Activated T-cell treated with anti-CD3 and anti-CD28 coated beads for 4 hours (primary cell): Measurements from ENCODE around the gene CCDC148.
A peak's percentile ranks its signal among the peaks of the same experiment; 100 is the strongest.

Experiments
- DNase-seq: peaks from one replicate; pipeline ENCODE4 v3.0.0-alpha.2; 2020

CCDC148 gene

DNA sequence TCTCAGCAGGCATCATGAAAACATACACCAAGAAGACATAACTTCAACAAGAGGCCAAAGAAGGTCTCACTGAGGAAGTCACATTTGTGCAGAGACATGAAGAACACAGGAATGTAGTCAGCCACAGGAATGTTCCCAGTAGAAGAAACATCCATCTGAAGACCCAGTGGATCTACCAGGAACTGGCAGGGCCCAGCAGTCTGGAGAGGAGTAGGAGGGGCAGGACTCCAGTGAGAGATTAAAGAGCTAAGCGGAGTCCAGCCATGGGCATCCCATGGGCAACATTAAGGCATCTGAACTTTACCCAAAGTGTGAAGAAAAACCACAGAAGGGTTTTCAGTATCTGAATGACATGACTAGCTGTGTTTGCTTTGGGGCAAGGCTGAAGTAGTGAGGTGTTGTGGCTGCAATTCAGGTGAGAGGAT is 251.8 kb downstream of the CCDC148 start:
- no peak for DNase-seq

DNA sequence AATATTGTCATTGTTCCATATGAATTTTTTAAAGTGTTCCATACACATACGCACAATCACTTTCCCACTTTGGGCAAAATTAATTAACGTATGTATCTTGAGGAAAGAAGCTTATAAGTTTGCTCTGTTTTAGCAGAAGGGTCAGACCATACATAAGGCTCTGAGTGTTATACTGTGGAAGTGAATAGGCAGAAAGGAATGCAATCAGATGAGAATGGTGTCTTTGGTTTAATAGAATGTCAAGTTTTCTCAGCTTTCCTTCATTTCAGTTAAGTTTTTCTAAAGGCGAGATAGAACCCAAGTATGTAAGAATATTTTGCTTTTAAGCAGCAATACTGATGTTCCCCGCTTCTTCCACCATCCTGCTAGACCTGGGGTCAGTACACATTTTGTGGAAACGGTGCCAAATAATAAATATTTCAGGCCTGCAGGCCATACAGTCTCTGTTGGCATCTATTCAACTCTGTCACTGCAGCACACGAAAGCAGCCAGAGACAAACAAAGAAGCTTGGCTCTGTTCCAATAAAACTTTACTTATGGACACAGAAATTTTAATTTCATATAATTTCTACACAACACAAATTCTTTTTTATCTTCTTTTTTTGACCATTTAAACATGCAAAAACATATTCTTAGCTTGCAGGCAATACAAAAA is 254.3 kb downstream of the CCDC148 start:
- no peak for DNase-seq

DNA sequence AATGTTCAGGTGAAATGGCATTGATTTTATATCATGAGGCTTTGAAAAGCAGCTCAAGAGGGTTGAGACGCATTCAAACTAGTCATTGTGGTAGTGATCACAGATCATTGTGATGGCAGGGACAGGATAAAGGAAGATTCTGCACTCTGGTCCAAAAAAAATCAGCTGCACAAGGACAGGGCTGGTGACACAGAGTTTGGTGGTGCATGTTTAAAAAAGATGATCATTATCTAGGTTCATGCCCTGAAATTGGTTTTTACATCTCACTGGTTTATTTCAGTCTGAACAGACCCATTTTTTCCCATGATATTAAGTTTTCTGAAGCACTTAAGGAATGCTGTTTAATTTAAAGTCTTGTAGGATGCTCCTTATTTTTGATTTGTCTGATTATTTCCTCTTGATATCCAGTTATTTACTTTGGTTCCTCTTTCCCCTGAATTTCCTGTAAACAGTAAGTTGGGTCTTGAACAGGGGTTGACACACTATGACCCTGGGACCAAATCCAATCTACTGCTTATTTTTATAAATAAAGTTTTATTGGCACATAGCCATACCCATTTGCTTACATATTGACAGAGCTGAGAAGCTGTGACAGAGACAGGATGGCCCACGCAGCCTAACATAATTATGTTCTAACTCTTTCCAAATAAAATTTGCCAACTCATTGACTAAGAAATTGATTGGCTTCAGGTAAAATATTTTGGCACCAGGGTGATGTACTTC is 256.5 kb downstream of the CCDC148 start:
- no peak for DNase-seq

DNA sequence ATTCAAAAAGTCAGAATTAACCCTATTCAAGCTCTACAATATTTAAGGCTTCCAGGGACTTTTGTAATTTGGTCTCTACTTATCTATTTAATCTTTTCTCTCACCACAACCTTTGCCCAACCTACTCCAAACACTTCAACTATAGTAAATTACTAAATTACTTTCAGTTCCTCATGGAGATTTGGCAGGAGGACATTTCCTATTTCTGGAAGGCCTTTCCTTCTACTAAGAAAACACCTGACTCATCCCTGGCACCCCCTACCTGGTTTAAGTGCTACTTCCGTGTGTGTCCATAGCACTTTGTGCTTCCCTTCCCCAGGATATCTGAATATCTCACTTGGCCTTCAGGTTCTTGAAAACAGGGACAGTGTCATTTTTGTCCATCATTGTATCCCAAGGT is 258.6 kb downstream of the CCDC148 start:
- no peak for DNase-seq

DNA sequence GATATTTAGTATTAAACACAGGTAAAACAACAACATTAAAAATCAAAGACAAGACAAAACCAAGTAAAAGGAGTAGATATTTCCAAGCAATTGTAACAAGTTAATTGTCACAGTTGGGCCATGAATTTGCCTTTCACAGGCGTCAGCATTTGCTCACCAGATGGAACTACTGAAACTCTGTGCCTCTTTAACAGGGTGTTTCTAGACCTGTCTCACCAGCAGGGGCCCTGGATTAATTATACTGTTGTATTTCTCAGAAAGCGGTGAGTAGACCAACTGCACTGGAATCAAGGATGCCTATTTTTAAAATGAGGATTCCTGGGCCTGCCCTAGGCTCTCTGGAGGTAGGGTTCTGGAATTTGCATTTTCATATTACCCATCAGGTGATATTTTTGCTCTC is 262.3 kb downstream of the CCDC148 start:
- no peak for DNase-seq

DNA sequence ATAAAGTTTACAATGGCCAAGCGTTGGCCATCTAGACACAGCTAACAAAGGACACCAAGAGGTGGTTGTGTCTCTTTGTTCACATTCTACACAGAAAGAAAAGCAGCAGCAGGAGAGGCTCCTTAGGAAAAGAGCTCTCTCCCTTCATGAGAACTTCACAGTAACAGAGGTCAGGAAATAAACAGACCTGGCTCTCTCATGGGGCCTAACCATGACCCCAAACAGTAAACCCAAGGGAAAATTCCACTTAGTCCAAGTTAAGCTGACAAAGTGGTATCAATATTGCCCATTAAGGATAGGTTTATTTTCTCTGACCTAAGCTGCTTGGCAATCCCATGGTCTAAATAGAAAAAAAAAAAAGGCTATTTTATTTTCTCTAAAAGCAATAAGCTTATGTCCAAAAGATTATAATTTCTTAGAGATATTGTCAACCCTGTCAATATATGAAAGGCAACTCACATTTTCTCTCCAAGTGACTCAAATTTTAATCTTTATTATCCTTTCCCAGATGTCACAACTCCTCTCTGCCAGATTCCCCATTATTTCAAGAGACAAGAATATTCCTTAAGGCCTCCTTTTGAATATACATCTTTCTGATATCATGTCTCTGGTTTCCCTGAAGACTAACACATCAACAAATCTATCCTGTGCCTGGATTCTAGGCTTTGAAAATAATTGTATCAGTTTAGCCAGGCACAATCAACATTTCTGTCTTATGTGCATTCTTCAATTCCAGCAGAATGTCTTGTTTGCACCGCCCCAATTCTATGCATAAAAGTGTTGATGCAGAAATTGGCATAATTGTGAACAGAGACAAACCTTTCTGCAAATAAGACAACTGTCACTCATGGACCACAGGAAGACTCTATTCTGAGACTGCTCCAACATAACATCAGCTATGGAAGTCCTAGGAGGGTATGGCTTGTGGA is 263.8 kb downstream of the CCDC148 start:
- no peak for DNase-seq

DNA sequence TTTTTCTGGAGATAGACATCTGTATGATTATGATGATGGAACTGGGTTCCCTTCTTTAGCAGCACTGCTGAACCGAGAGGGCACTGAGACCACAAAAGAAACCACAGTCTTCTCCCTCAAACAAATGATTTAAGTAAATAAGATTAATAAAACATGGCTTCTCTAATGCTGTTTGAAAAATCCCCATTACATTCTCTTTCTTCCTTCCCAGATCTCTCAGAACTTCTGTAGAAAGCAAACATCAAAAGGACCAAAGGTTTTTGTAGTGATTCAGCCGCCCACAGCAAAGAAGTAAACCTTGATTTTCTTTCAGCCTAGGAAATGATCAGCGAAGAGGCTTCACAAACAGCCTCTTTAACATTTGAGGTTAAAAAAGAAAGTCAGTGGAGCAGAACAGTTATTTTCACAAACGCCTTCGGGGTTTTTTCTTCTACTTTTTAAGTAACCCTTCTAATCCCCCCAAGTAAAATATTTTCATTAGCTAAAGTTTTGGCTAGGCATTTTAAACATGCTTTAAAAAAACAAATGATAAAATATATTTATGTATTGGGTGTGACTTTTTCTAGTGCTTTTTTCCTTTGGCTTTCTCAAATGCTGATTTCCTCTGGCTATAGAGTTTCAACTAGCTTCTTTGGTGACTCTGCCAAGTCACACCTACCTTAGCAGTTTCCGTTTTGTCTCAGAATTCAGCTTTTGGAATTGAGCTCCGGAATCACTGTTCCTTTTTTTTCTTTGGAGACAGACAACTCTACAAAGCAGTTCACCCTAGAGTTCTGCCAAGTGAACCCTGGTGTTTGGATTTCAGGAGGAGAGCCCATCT is 265.3 kb downstream of the CCDC148 start:
- peak; percentile 16 for DNase-seq

DNA sequence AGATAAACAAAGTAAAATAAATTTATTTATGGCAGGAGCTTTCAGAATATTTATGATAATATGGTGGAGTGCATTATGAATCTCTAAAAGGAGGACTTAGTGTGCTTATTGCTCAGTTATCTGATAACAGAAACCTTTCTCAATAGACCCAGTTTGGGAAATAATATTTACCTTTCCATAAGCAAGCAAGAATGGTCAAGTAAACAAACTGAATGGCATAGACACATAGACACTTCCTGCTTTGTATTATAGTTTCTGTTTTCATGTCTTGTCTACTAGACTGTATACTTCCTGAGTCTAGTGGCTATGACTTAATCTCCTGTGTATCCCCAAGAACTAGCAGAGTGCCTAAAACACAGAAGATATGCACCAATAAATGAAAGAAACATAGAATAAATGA is 267.0 kb downstream of the CCDC148 start:
- DNase-seq: no peak

DNA sequence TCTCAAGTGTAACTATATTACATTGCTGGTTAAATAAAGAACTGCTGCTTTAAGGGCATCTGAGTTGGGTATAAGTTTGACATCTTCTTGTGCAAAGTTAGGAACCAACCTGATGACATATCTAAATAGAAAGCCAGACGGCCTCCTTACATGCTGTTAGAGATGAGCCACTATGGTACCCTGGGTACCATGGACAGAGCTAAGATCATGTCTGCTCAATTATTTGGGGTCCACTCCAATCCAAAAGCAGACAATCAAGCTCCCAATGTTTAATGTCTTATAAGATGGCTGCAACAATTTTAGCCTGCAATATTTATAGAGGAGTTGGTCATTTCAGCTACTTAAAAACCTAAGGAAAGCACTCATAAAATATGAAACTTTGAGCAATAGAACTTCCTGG is 268.6 kb downstream of the CCDC148 start:
- DNase-seq: no peak

DNA sequence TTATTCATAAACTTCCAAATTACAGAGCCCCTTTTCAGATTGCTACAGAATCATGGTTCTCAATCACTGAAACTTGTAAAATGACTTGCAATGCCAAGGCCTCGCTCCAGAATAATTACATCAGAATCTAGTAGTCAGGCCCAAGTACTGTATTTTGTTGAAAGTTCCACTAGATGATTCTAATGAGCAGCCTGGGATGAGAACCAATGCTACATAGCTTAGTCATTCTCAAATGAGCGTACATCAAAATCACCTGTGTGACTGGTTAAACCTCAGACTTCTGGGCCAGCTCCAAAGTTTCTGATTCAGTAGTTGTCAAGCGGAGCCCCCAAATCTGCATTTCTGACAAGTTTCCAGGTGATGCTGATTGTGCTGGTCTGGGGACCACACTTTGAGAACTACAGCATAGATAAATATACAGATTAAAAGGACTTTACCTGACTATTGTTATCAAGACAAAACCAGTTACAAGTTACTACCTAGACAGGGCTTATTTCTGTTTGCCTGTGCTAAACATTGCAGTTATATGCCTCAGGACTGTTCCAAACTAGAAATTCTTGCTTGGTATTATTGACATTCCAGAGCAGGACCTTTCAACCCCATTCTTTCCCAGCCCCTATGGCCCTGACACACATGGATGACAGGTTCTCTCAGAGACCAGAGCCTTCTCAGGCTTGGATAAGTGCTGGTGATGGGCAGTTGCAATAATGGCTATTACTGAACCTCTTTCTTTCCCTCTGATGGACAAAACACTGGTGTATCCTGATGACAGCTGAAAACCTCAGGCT is 271.8 kb downstream of the CCDC148 start:
- DNase-seq: no peak

DNA sequence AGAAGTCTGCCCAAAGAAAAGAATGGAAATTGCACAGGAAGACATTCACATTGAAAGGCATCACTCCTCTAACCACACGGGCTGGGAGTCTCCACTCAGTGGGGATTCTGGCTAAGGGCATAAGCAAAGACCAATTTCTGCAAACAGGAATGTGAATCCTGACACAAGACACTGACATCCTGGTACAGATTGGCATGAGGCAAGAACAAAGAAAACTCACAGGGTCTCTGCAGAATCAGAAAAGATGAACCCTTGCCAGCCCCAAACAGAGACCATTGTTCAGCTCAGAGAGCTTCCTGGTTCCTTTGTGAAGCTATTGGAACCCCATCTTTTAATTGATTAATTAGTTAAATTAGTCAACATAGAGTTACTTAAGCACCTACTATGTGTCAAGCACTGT is 272.6 kb downstream of the CCDC148 start:
- DNase-seq: no peak

DNA sequence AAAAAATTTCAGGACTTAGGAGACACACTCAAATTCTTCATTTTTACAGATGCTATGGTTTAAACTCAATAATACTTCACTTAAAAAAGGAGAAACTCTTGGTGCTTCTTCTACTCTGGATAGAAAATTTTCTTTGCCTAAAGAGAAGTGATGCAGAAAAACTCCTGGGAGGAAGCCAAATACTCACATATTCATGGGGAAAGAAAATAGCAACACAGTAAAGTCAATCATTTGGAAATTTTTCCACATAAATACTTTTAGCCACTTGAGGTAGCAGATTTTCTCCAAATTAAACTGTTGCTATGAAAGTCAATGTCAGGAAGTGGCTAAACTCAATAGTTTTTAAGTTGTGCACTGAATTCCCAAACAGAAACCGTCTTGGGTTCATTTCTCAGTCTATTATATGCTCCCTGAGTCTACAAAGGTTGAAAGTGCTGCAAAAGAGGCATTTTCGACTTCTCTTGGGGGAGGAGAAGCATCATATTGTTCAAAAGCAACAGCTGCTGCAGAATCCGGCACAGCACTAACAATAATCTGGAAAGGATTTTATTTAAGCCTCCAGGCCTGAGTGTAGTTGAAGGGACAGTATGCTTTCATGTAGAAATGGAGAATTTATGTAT is 273.8 kb downstream of the CCDC148 start:
- no peak for DNase-seq

DNA sequence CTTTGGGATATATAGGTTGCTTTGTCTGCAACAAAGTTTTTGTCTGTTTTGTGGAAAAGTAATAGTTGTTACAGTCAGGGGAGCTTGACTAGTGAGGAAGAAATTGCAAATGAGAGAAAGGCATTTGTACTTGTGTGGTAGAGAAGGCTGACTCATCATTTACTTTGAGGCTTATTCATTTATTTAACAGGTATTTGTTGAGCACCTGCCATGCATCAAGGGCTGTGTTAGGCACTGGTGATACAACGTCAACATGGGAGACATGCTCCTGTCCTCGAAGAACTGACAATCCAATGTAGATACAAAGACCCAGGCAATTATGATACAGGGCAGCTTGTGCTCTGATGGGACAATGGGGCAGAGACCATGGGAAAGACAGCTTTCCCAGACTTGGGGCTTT is 275.4 kb downstream of the CCDC148 start:
- no peak for DNase-seq

DNA sequence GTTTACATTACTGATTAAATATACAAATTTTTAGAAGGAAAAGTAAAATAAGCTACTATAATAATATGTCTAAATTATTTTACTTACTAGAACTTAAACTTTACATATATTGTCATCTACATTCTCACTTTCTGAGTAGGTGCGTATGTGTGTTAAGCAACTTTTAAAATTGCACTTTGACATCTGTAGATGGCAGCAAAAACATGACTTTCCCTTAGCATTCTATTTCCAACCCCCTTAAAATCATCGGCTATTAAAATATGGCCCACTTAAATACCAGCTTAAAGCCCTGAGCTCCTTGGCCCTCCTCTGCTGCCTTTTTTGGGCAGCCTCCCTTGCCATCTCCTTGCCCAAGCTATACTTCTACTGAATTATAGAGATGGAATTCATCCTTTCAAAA is 276.9 kb downstream of the CCDC148 start:
- DNase-seq: no peak

DNA sequence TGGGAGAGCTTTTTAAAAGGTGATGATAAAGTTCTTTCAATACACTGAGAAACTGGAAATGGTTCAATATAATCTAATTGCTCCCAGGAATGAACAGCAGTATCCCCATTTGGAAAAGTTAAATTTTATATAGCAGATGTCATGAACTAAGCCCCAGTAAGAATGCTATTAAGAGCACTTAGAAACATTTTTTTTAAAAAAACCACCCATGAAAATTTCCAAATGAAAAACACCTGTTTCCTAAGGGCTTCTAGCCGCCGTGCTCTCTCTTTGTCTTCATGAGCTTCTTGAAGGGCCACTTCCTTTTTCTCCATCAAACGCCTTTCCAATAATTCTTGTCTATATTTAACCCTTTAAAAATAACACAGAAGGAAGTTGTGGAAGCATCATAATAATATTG is 277.9 kb downstream of the CCDC148 start:
- DNase-seq: no peak

DNA sequence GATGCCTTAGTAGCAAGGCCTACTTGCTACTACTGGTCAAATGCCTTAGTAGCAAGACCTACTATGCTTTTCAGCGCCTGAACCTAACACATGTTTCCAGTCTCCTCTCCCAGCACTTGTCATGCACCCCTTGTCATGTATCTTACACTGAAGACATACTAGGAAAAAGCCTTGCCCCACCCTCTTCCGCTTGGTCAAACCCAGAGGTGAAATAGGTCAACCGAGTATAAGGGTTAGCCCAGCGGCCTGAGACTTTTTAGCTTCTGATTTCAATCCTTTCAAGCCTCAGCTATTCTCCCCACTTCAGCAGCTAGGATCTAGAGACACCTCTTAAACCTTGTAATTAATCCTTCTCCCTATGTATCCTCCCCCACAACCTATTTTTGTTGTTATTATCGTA is 281.6 kb downstream of the CCDC148 start:
- DNase-seq: no peak

DNA sequence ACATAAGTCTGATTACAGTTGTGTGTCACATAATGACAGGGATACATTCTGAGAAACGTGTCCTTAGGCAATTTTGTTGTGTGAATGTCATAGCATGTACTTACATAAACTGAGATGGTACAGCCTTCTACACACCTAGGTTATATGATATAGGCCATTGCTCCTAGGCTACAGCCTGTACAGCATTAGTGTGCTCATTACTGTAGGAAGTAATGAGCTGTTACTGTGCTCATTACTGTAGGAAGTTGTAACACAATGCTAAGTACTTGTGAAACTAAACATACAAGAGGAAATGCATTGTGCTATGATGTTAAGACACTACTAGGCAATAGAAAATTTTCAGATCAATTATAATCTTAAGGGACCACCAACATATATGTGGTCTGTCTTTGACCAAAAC is 282.1 kb downstream of the CCDC148 start:
- DNase-seq: no peak

DNA sequence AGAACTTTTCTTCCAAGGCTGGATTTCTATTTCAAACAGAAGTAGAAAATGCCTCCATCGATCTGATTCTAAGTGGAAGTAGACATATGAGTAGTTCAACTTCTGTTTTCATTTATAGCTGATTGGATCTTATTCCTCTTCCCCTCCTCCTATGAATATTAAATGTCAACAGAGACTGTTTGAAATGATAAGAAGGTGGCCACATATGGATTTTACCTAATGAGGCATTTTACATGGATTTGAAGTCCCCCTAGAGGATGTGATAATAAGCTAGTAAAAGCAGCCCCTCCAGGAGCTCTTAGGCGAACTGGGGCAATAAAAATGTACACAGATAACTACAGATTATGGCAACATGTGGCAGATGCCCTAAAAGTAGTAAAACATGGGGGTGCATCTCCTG is 283.8 kb downstream of the CCDC148 start:
- DNase-seq: no peak

DNA sequence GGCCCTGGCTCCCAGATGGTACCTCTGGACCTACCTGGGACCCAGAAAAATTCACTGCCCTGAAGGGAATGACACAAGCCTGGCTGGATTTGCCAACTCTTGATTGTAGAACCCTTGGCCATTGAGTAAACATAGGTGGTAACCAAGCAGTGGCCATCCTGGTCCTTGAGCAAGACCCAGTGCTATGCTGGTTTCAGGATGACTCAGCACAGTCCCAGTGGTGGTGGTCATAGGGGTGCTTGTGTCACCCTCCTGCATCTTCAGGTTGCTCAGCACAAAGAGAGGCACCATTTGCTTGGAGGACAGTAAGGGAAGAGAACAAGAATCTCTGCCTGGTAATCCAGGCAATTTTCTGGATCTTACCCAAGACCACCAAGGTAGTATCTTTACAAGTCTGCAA is 302.0 kb downstream of the CCDC148 start:
- no peak for DNase-seq

DNA sequence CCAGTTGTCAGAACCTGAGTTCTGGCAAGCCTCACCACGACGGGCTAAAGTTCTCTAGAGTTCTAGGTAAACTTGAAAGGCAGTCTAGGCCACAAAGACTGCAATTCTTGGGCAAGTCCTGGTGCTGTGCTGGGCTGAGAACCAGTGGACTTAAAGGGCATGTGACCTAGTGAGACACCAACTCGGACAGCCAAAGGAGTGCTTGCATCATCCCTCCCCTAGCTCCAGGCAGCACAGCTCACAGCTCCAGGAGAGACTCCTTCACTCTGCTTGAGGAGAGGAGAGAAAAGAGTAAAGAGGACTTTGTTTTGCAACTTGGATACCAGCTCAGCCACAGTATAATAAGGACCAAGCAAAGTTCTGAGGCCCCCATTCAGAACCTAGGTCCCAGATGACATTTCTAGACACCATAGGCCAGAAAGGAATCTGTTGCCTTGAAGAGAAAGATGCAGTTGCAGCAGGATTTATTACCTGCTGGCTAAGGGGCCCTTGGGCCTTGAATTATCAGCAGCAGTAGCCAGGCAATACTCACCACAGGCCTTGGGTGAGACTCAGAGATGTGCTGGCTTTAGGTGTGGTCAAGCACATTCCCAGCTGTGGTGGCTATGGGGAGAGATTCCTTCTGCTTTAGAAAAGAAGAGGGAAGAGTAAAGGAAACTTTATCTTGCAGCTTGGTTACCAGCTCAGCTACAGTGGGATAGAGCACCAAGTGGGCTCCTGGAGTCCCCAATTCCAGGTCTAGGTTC is 303.1 kb downstream of the CCDC148 start:
- no peak for DNase-seq
